Omental fat pad (tissue), 4 donors: ENCODE results near the gene ACTA1. TPM values are rescaled to one million over a fixed set of nuclear protein-coding genes. Genes with fewer than 3 reads are reported as not detected.

Source experiments
- ATAC-seq: fragments of 150-250 bp; one replicate; pipeline ENCODE4 v1.9.1; 2016; ENCODE audit warnings: mild to moderate bottlenecking, moderate library complexity; ENCODE audit not compliant: low FRiP score
- DNase-seq: peaks from one replicate; pipeline ENCODE4 v3.0.0-alpha.2; 2019; ENCODE audit warnings: low spot score
- small RNA-seq: library from RNA; depleted of rRNA; stranded (forward); fragments of <200 nt; gene quantifications from one replicate; pipeline ENCODE3, GENCODE V24; 2016
- total RNA-seq, 4 donors: library from RNA; depleted of rRNA; stranded (reverse); fragments of >200 nt; gene quantifications; one replicate each; pipeline ENCODE4 v1.1.0, GENCODE V29; 2016
- TF ChIP-seq, protein P1 (sequence below), 3 donors: fragments of 450-650 bp; IDR thresholded peaks; one replicate each; pipeline ENCODE4 v1.5.1; 2016 to 2017; ENCODE audit warnings: antibody characterized with exemption in 3 of 3, mild to moderate bottlenecking in 3 of 3, moderate library complexity in 2 of 3

ACTA1 gene
- total RNA-seq, 4 donors from 2014 or later, result 0.56 TPM; not detected in 3

DNA sequence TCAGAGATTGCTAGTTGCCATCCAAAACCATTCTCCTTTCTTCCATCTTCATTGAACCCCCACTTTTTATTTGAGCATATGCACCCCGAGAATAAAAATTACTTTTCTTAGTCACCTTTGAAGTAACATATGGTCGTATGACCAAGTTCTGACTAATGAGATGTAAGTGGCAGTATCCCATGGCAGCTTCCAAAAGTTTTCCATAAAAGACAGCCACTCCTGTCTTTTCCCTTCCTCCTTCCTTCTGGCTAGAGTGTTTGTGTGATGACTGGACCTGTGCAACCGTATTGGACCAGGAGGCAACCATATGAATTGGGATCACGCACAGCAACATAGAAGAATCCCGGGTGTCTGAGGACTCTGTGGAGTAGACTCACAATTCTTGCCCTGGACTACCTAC is 49.9 kb downstream of the ACTA1 start:
- TF ChIP-seq, protein P1, sequence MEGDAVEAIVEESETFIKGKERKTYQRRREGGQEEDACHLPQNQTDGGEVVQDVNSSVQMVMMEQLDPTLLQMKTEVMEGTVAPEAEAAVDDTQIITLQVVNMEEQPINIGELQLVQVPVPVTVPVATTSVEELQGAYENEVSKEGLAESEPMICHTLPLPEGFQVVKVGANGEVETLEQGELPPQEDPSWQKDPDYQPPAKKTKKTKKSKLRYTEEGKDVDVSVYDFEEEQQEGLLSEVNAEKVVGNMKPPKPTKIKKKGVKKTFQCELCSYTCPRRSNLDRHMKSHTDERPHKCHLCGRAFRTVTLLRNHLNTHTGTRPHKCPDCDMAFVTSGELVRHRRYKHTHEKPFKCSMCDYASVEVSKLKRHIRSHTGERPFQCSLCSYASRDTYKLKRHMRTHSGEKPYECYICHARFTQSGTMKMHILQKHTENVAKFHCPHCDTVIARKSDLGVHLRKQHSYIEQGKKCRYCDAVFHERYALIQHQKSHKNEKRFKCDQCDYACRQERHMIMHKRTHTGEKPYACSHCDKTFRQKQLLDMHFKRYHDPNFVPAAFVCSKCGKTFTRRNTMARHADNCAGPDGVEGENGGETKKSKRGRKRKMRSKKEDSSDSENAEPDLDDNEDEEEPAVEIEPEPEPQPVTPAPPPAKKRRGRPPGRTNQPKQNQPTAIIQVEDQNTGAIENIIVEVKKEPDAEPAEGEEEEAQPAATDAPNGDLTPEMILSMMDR (IDR thresholded peaks at IDR 0.05), result no peak
- ATAC-seq, result no peak
- DNase-seq, result no peak

DNA sequence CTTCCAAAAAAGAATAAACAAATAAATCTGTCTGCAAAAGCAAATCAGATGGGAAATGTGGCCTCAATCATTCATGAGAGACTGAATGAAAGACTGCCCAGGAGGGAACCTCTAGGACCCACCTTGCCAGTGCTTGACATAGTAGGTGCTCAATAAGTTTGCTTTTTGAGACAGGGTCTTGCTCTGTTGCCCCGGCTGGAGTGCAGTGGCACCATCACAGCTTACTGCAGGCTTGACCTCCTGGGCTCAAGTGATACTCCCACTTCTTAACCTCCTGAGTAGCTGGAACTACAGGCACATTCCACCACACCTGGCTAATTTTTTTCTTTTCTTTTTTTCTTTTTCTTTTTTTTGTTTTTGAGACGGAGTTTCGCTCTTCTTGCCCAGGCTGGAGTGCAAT is 50.7 kb downstream of the ACTA1 start:
- DNase-seq, result no peak
- ATAC-seq, result no peak
- TF ChIP-seq, protein P1 (IDR thresholded peaks at IDR 0.05), result no peak

Small RNA genes within 50 kb of the gene (small RNA-seq; reads per million reads assigned to genes)
- gene RN7SKP276 (not detected), gene RNU6-180P (not detected)

Other genes with a start within 250 kb of the ACTA1 start
- gene RAB4A, start 163.0 kb downstream of the ACTA1 start, total RNA-seq, result 10 to 100 TPM; 20.5 to 30.9 (median 30.0) TPM
- 1 to 10 TPM; 2.5 to 6.0 (median 4.4) TPM for gene CCSAP, start 91.0 kb downstream of the ACTA1 start, total RNA-seq
- gene NUP133, start 74.2 kb upstream of the ACTA1 start, total RNA-seq, result 10 to 100 TPM; 18.6 to 40.5 (median 24.6) TPM
- gene ABCB10, start 124.6 kb upstream of the ACTA1 start, total RNA-seq, result 10 to 100 TPM; 10.1 to 17.8 (median 14.3) TPM
- 10 to 100 TPM; 18.6 to 27.4 (median 20.5) TPM for gene TAF5L, start 192.0 kb upstream of the ACTA1 start, total RNA-seq
- gene URB2, start 192.2 kb upstream of the ACTA1 start, total RNA-seq, result 10 to 100 TPM in 3 of 4 donors, 1 to 10 TPM in 1; 8.5 to 60.2 (median 17.1) TPM